C4-2B (cell line): Measurements from ENCODE around the gene NR6A1.

Experiments used
- H3K27ac ChIP-seq: fragments of 450-650 bp; 2 replicates; pipeline ENCODE4 v1.5.1; 2017
- CTCF ChIP-seq: fragments of 450-650 bp; conservative IDR thresholded peaks from 2 replicates; pipeline ENCODE4 v1.5.1; 2017; ENCODE audit warnings: mild to moderate bottlenecking
- ZFX ChIP-seq: fragments of 450-650 bp; IDR thresholded peaks from 2 replicates; pipeline ENCODE4 v1.6.1; 2017

NR6A1 gene

GRCh38 chr9:124706685-124707084 is 64.4 kb downstream of the NR6A1 start:
- TF ChIP-seq CTCF (no peak), ZFX (no peak)
- H3K27ac ChIP-seq = no peak overlapping the region

GRCh38 chr9:124699575-124699974 is 71.5 kb downstream of the NR6A1 start:
- TF ChIP-seq ZFX (no peak), CTCF (no peak)
- no peak overlapping the region for H3K27ac ChIP-seq

GRCh38 chr9:124698265-124698664 is 72.8 kb downstream of the NR6A1 start:
- no peak overlapping the region for H3K27ac ChIP-seq

GRCh38 chr9:124697326-124698200 is 73.5 kb downstream of the NR6A1 start:
- no peak overlapping the region for H3K27ac ChIP-seq
- TF ChIP-seq ZFX (no peak), CTCF (no peak)

More at GRCh38 chr9:124698265-124698664, 72.8 kb downstream of the NR6A1 start:
- TF ChIP-seq CTCF = no peak
- TF ChIP-seq ZFX = no peak

GRCh38 chr9:124696101-124696500 is 75.0 kb downstream of the NR6A1 start:
- no peak for TF ChIP-seq ZFX
- TF ChIP-seq CTCF = no peak
- H3K27ac ChIP-seq = no peak overlapping the region

GRCh38 chr9:124695280-124695890 is 75.7 kb downstream of the NR6A1 start:
- H3K27ac ChIP-seq = no peak overlapping the region
- no peak for TF ChIP-seq ZFX
- no peak for TF ChIP-seq CTCF
